ENCODE measurements around the gene EGFL8.

The EGFL8 gene

DNA sequence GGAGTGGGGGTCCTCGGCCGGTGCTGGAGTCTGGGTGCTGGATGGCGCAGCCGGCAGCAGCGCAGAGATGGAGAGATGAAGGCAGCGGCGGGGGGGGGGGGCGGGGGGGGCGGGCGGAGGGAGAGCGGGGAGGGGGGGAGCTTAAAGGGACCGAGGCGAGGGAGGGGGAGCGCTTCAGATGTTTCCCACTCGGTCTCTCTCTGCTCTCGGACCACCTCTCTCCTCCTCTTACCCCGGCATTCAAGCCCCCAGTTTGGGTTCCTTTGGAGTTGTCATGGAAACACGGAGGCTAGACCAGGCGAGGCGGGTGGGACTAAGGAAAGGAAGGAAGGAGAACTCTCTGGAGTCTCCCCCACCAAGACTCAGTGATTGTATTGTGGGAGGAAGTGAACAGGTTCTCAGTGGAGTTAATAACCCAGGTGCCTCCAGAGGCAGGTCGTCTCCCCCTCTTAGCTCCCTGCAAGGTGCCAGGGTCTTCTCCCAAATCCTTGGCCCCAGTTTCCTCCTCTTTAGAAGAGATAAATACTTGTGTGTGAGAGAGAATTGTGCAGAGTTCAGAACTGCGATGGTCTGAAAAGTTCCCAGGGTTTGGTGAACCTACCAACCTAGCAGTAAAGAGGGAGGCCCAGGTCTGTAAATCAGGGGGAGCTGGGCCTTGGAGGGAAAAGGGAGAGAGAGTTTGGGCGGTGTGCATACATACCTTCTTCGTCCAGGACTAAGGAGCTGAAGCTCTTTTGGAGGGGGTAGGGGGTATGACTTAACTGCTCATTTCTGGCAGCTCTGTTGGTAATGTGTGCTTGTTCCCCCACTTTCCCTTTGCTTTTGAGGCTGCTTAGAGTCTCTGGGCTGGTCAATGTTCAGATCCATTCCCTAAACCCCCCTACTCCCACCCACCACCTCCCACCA lies 12.3 kb upstream of the EGFL8 start, which contains the start of gene PRRT1:
Gene PRRT1 (minus strand): TSS at position 77 of the 906 bp plus-strand sequence. CDS start 112 bp downstream, outside the sequence.
- TF ChIP-seq, protein P1, sequence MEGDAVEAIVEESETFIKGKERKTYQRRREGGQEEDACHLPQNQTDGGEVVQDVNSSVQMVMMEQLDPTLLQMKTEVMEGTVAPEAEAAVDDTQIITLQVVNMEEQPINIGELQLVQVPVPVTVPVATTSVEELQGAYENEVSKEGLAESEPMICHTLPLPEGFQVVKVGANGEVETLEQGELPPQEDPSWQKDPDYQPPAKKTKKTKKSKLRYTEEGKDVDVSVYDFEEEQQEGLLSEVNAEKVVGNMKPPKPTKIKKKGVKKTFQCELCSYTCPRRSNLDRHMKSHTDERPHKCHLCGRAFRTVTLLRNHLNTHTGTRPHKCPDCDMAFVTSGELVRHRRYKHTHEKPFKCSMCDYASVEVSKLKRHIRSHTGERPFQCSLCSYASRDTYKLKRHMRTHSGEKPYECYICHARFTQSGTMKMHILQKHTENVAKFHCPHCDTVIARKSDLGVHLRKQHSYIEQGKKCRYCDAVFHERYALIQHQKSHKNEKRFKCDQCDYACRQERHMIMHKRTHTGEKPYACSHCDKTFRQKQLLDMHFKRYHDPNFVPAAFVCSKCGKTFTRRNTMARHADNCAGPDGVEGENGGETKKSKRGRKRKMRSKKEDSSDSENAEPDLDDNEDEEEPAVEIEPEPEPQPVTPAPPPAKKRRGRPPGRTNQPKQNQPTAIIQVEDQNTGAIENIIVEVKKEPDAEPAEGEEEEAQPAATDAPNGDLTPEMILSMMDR (IDR thresholded peaks at IDR 0.05; ENCODE audit: low read depth, low read length), result no peak
- no peak for DNase-seq (ENCODE audit: extremely low read depth, low read depth)

DNA sequence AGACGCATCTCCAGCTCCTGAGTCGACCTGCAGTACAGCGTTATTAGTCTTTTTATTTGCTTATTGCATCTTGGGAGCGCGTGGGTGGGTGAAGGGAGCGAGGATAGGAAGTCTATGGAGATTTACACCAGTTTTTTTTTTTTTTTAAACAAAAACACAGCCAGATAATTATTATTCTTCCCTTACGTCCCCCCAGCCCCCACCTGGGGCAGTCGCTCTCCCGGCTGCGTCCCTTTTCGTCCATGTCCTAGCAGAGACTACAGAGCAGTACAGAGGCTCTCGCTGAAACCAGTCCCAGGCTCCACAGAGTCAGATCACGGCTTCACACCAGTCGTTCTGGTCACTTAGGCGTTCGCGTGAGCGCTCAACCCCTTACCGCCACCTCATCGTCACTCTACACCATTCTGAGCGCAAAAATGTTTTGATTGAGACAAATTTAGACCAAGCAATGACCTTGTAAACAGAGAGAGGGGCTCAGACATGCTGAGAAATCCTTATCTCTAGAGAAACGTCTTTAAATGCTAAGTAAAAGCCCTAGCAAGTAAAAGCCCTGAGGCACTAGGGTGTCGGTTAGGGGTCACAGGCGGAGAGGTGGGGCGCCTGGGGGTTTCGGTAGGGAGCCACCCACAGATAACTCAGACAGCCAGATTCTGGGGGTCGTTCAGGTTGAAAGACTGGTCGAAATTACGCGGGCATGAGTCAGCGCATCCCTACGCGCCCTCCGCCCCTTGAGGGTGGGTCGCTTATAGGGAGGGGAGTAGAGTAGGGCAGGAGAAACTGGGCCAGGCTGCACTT lies 11.4 kb upstream of the EGFL8 start:
- no peak for DNase-seq (ENCODE audit: extremely low read depth, low read depth)
- TF ChIP-seq, protein P1 (IDR thresholded peaks at IDR 0.05; ENCODE audit: low read depth, low read length), result no peak

DNA sequence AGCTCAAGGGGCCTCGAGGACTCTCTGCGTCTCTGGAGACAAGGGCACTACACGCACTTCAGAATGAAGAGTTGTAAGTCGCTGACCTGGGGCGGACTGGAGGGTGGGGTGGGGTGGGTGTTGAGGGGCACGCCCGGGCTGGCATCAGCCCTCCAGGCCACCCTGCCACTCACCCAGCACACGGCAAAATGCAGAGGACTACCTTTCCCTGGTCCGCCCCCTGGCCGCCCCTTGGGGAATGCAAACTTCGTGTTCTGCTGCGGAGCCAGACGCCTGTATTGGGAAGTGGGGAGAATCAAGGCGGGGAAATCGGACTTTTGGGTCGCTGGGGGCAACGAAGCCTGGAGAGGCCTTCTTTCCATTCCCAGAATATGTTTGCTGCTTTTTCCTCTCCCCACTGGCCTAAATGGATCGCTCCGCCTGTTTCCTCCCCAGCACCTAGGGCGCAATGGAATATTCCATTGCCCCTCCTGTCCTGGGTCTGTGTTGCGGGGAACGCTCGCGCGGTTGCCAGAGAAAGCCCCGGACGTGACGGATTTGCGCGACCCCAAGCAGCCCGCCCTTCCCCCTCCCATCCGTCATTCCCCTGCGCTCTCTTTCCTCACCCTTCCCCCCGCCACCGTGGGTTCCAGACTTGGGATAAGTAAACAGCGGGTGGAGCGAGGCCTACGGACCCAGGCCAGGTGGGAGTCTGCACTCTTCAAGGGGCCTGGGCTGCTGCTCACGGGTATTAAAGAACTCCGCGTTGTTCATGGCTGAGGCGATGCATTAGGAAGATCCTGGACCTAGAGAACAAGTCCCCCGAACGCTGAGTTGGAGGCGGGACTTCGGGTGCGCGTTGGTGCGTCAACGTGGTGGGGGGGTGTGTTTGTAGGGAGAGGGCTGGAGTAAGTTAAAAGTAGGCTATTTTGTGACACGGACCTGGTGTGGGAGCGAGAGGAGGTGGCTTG lies 10.6 kb upstream of the EGFL8 start, which contains the start of gene PPT2:
Gene PPT2 (plus strand): TSS at position 578 of the 950 bp plus-strand sequence. CDS start 454 bp downstream, outside the sequence.
- TF ChIP-seq, protein P1 (IDR thresholded peaks at IDR 0.05; ENCODE audit: low read depth, low read length), result peak; percentile 22
- peak; percentile 80 for DNase-seq (ENCODE audit: extremely low read depth, low read depth)

DNA sequence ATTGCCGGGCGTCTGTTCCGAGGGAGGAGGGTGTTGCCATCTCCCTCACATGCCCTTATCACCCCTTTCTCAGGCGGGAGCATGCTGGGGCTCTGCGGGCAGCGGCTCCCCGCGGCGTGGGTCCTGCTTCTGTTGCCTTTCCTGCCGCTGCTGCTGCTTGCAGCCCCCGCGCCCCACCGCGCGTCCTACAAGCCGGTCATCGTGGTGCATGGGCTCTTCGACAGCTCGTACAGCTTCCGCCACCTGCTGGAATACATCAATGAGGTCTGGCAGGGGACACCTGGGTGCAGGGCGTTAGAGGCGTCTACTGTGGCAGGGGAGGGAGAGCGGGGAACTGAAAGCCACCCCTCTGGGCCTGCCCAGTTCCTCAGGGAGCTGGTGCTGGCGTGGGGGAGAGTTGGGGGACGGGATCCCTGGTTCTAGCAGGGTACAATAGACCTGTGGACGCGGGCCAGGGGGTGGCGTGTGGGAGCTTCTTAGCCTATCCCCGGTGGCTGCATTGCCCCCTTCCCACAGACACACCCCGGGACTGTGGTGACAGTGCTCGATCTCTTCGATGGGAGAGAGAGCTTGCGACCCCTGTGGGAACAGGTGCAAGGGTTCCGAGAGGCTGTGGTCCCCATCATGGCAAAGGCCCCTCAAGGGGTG lies 9.8 kb upstream of the EGFL8 start:
- no peak for DNase-seq (ENCODE audit: extremely low read depth, low read depth)
- TF ChIP-seq, protein P1 (IDR thresholded peaks at IDR 0.05; ENCODE audit: low read depth, low read length), result peak; percentile 61

DNA sequence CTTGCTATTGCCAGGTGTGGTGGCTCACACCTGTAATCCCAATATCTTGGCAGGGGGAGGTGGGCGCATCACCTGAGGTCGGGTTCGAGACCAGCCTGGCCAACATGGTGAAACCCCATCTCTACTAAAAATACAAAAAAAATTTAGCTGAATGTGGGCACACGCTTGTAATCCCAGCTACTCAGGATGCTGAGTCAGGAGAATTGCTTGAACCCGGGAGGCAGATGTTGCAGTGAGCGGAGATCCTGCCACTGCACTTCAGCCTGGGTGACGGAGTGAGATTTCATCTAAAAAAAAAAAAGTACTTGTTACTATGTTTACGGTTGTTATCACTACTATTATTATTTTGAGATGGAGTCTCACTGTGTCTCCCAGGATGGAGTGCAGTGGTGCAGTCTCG lies 7.5 kb upstream of the EGFL8 start:
- no peak for DNase-seq (ENCODE audit: extremely low read depth, low read depth)

DNA sequence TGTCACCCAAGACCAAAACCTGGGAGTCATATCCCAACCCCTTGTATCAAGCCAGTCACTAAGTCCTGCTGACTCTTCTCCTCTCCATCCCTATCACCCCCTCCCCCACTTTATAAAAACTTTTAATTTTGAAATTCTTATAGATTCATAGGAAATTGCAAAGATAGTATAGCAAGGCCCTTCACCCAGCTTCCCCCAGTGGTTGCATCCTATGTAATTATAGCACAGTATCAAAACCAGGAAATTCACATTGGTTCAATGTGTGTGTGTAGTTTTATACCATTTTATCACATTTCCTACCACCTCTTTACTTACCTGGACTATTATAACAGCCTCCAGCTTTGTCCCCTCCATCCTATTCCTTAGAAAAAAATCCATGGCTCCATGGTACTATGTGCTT lies 6.3 kb upstream of the EGFL8 start:
- TF ChIP-seq, protein P1 (IDR thresholded peaks at IDR 0.05; ENCODE audit: low read depth, low read length), result no peak
- no peak for DNase-seq (ENCODE audit: extremely low read depth, low read depth)

More for the DNA sequence above, 7.5 kb upstream of the EGFL8 start:
- TF ChIP-seq, protein P1 (IDR thresholded peaks at IDR 0.05; ENCODE audit: low read depth, low read length), result no peak
